ENCODE data around the gene MINAR1.

DNA sequence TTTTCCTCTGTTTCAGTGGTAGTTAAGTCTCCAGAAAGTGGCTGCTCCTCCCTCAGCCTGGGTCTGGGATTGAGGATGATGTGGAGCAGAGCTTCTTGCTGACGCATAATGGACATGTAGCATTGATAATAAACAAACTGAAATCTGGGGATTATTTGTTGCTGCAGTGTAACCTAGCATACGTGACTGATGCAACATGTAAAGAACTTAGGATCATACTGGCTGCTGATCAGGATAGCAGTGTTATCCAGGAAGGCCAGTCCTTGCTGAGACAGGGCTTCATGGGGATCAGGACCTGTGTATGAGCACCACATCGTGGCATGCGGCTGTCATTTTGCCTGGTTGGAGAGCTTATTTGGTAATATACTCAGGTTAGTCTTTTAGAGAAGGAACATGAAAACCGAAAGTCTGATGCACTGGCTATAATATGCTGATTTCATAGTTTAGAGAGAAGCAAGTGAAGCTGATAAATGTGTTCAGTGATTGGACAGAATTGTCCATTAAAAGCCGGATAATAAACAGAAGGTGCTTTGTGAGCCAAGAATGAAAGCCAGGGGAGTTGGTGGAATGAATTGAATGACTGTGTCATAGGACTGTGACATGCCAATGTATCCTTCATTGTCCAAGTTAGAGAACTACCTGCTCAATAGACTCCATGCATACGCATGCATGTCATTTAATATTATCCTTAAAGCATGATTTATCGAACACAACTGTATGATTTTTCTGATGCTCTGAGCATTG is 4.1 kb downstream of the MINAR1 start:
- TF ChIP-seq, protein P1, sequence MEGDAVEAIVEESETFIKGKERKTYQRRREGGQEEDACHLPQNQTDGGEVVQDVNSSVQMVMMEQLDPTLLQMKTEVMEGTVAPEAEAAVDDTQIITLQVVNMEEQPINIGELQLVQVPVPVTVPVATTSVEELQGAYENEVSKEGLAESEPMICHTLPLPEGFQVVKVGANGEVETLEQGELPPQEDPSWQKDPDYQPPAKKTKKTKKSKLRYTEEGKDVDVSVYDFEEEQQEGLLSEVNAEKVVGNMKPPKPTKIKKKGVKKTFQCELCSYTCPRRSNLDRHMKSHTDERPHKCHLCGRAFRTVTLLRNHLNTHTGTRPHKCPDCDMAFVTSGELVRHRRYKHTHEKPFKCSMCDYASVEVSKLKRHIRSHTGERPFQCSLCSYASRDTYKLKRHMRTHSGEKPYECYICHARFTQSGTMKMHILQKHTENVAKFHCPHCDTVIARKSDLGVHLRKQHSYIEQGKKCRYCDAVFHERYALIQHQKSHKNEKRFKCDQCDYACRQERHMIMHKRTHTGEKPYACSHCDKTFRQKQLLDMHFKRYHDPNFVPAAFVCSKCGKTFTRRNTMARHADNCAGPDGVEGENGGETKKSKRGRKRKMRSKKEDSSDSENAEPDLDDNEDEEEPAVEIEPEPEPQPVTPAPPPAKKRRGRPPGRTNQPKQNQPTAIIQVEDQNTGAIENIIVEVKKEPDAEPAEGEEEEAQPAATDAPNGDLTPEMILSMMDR (IDR thresholded peaks at IDR 0.05; ENCODE audit: insufficient read depth, low read depth, low read length): no peak
- TF ChIP-seq EZH2 (IDR thresholded peaks at IDR 0.05; ENCODE audit: insufficient read depth, low read length): no peak

Data from astrocyte (in vitro differentiated cells and primary cell).